H9 (cell line): ENCODE data around the gene MYT1. TPM values are rescaled to one million over a fixed set of nuclear protein-coding genes. Genes with fewer than 3 reads are reported as not detected.

Source experiments
- DNase-seq: peaks from one replicate; pipeline ENCODE4 v3.0.0-alpha.2; 2017
- H2AFZ ChIP-seq: one replicate; pipeline ENCODE4 v1.6.1; 2013; ENCODE audit warnings: mild to moderate bottlenecking, low read length, control low read depth, moderate library complexity
- H2AK5ac ChIP-seq: 2 replicates; pipeline ENCODE4 v1.6.1; 2013; ENCODE audit warnings: low read length, control low read depth, mixed read lengths; ENCODE audit not compliant: insufficient read length
- H2BK120ac ChIP-seq: one replicate; pipeline ENCODE4 v1.6.1; 2013; ENCODE audit warnings: low read depth, mild to moderate bottlenecking, low read length, control low read depth, inconsistent platforms; ENCODE audit not compliant: poor library complexity, severe bottlenecking
- H2BK12ac ChIP-seq: 2 replicates; pipeline ENCODE4 v1.6.1; 2013; ENCODE audit warnings: low read length, control low read depth, mixed read lengths, low read depth; ENCODE audit not compliant: insufficient read length
- H2BK15ac ChIP-seq: 2 replicates; pipeline ENCODE4 v1.6.1; 2013; ENCODE audit warnings: low read depth, low read length, control low read depth
- H2BK20ac ChIP-seq: one replicate; pipeline ENCODE4 v1.6.1; 2013; ENCODE audit warnings: low read depth, mild to moderate bottlenecking, low read length, control low read depth, inconsistent platforms; ENCODE audit not compliant: poor library complexity, severe bottlenecking
- H2BK5ac ChIP-seq: 2 replicates; pipeline ENCODE4 v1.6.1; 2013; ENCODE audit warnings: low read length, control low read depth, mixed read lengths; ENCODE audit not compliant: insufficient read length
- H3K14ac ChIP-seq: 2 replicates; pipeline ENCODE4 v1.6.1; 2013; ENCODE audit warnings: low read length, control low read depth; ENCODE audit not compliant: insufficient read depth
- H3K18ac ChIP-seq: 2 replicates; pipeline ENCODE4 v1.6.1; 2013; ENCODE audit warnings: low read depth, mild to moderate bottlenecking, mixed read lengths, low read length, control low read depth; ENCODE audit not compliant: insufficient read length
- H3K23ac ChIP-seq: 2 replicates; pipeline ENCODE4 v1.6.1; 2013; ENCODE audit warnings: low read length, control low read depth, mixed read lengths, low read depth; ENCODE audit not compliant: insufficient read length
- H3K23me2 ChIP-seq: 2 replicates; pipeline ENCODE4 v1.6.1; 2013; ENCODE audit warnings: low read depth, mild to moderate bottlenecking, mixed read lengths, low read length, control low read depth; ENCODE audit not compliant: insufficient read length, poor library complexity, severe bottlenecking
- H3K27ac ChIP-seq: 2 replicates; pipeline ENCODE4 v1.5.1; 2013; ENCODE audit warnings: low read length, control low read depth, mixed read lengths, low read depth; ENCODE audit not compliant: insufficient read length
- H3K27me3 ChIP-seq: 2 replicates; pipeline ENCODE4 v1.6.1; 2013; ENCODE audit warnings: low read length, control low read depth, inconsistent platforms; ENCODE audit not compliant: insufficient read depth
- H3K4ac ChIP-seq: 2 replicates; pipeline ENCODE4 v1.6.1; 2013; ENCODE audit warnings: low read depth, mild to moderate bottlenecking, control low read depth, inconsistent platforms, low read length, moderate library complexity
- H3K4me1 ChIP-seq: 2 replicates; pipeline ENCODE4 v1.6.1; 2013; ENCODE audit warnings: low read length, control low read depth, inconsistent platforms; ENCODE audit not compliant: insufficient read depth
- H3K4me2 ChIP-seq: 2 replicates; pipeline ENCODE4 v1.6.1; 2013; ENCODE audit warnings: low read length, control low read depth, mixed read lengths; ENCODE audit not compliant: insufficient read length, insufficient read depth
- H3K56ac ChIP-seq: 2 replicates; pipeline ENCODE4 v1.6.1; 2013; ENCODE audit warnings: low read depth, mild to moderate bottlenecking, mixed read lengths, low read length, control low read depth; ENCODE audit not compliant: insufficient read length
- H3K79me1 ChIP-seq: 2 replicates; pipeline ENCODE4 v1.6.1; 2013; ENCODE audit warnings: low read depth, mild to moderate bottlenecking, moderate library complexity, low read length, control low read depth, inconsistent platforms; ENCODE audit not compliant: insufficient read depth, poor library complexity, severe bottlenecking
- H3K79me2 ChIP-seq: 2 replicates; pipeline ENCODE4 v1.6.1; 2013; ENCODE audit warnings: low read length, control low read depth, inconsistent platforms; ENCODE audit not compliant: insufficient read depth
- H3K9ac ChIP-seq: 2 replicates; pipeline ENCODE4 v1.6.1; 2013; ENCODE audit warnings: low read length, control low read depth, mixed read lengths; ENCODE audit not compliant: insufficient read length; ENCODE audit errors: extremely low read depth
- H3K9me3 ChIP-seq: one replicate; pipeline ENCODE4 v1.6.1; 2013; ENCODE audit warnings: low read depth, low read length, inconsistent platforms; ENCODE audit not compliant: control insufficient read depth
- H3T11ph ChIP-seq: one replicate; pipeline ENCODE4 v1.6.1; 2013; ENCODE audit warnings: mild to moderate bottlenecking, low read length, control low read depth, inconsistent platforms
- H4K20me1 ChIP-seq: one replicate; pipeline ENCODE4 v1.6.1; 2013; ENCODE audit not compliant: control insufficient read depth, insufficient read length, insufficient read depth
- H4K5ac ChIP-seq: 2 replicates; pipeline ENCODE4 v1.6.1; 2013; ENCODE audit warnings: low read depth, mild to moderate bottlenecking, mixed read lengths, low read length, control low read depth; ENCODE audit not compliant: insufficient read length
- H4K8ac ChIP-seq: replicated peaks from 2 replicates; pipeline ENCODE4 v1.6.1; 2013; ENCODE audit warnings: low read length, control low read depth, mixed read lengths, low read depth; ENCODE audit not compliant: insufficient read length
- H4K91ac ChIP-seq: 2 replicates; pipeline ENCODE4 v1.6.1; 2013; ENCODE audit warnings: low read depth, mild to moderate bottlenecking, moderate library complexity, mixed read lengths, low read length, control low read depth; ENCODE audit not compliant: insufficient read length
- H3K27ac Mint-ChIP-seq, 3 experiments: 2 replicates in 2 of 3; 3 replicates in 1 of 3; pipeline ENCODE4 v1.8.0; 2020 to 2021; ENCODE audit warnings: mixed read lengths in 3 of 3, mild to moderate bottlenecking in 1 of 3, moderate library complexity in 1 of 3
- H3K27me3 Mint-ChIP-seq: 2 replicates; pipeline ENCODE4 v1.8.0; 2021; ENCODE audit warnings: low read depth, mild to moderate bottlenecking, moderate library complexity, mixed read lengths
- H3K36me3 Mint-ChIP-seq, 3 experiments: 2 replicates in 2 of 3; 3 replicates in 1 of 3; pipeline ENCODE4 v1.8.0; 2020 to 2021; ENCODE audit warnings: low read depth in 3 of 3, mixed read lengths in 3 of 3; ENCODE audit not compliant: insufficient read depth in 1 of 3
- H3K4me1 Mint-ChIP-seq, 2 experiments: 2 replicates each; pipeline ENCODE4 v1.8.0; 2020; ENCODE audit warnings: mixed read lengths in 2 of 2
- H3K4me3 Mint-ChIP-seq, 2 experiments: 2 replicates in 1 of 2; 3 replicates in 1 of 2; pipeline ENCODE4 v1.8.0; 2020 to 2021; ENCODE audit warnings: mild to moderate bottlenecking in 2 of 2, mixed read lengths in 2 of 2, moderate library complexity in 1 of 2
- H3K9me3 Mint-ChIP-seq, 2 experiments: 2 replicates in 1 of 2; 3 replicates in 1 of 2; pipeline ENCODE4 v1.8.0; 2020; ENCODE audit warnings: mild to moderate bottlenecking in 2 of 2, mixed read lengths in 2 of 2, moderate library complexity in 1 of 2
- CTCF ChIP-seq: fragments of 200-600 bp; sonication (generic); conservative IDR thresholded peaks from 3 replicates; pipeline ENCODE4 v1.8.0; 2021; ENCODE audit warnings: antibody characterized with exemption, mild to moderate bottlenecking
- WGBS: extraction: QIAGEN DNeasy Blood & Tissue Kit; methylation state at CpG from one replicate; pipeline ENCODE4 v1.1.7; 2013; ENCODE audit warnings: missing lambda C conversion rate, low lambda C conversion rate, mixed read lengths; ENCODE audit not compliant: insufficient read length; ENCODE audit errors: extremely low coverage; 5-methylcytosine and 5-hydroxymethylcytosine counted together
- total RNA-seq: library from RNA; stranded (reverse); gene quantifications from 2 replicates; pipeline ENCODE4 v1.2.1, GENCODE V29; 2021

Gene MYT1
- total RNA-seq, 1 experiment from 2014 or later: 0.79 TPM

- Histone ChIP-seq H3K9me3 (no peaks in the 10 kb centered on the region), H3K79me2 (no peaks in the 10 kb centered on the region), H3K56ac (no peak overlapping the region), H2BK12ac (no peak overlapping the region), H2BK20ac (no peak overlapping the region), H2BK120ac (no peak overlapping the region), H3K23ac (no peak overlapping the region), H3K27me3 (no peaks in the 10 kb centered on the region), H3K79me1 (no peaks in the 10 kb centered on the region), H3K14ac (no peak overlapping the region), H3T11ph (no peak overlapping the region), H3K27ac (no peak overlapping the region), H3K4ac (no peak overlapping the region), H2AK5ac (no peak overlapping the region), H3K4me2 (no peak overlapping the region), H4K8ac (no peak overlapping the region), H3K9ac (no peak overlapping the region), H4K91ac (no peak overlapping the region), H2AFZ (no peak overlapping the region), H3K23me2 (no peaks in the 10 kb centered on the region), H2BK5ac (no peak overlapping the region), H4K5ac (no peak overlapping the region), H3K4me1 (peaks cover 3% of the 10 kb centered on the region; the same call in 1 of the 2 replicates), H3K18ac (no peak overlapping the region), H2BK15ac (no peak overlapping the region), H4K20me1 (no peaks in the 10 kb centered on the region)
- H3K9me3 Mint-ChIP-seq: no peaks in the 10 kb centered on the region
- no CpG with 5 or more reads among the region's 14 CpGs for WGBS
- no peak for DNase-seq
- peaks cover 0 to 1% (median 0%) of the 10 kb centered on the region in 3 experiments; a peak in 1 of 7 replicates for H3K36me3 Mint-ChIP-seq
- H3K4me1 Mint-ChIP-seq: peaks cover 12 to 21% of the 10 kb centered on the region in 2 experiments
- TF ChIP-seq CTCF: no peak
- peak overlapping the region in 1 of 3 experiments; percentile 65; a peak in 2 of 7 replicates for H3K27ac Mint-ChIP-seq
- H3K27me3 Mint-ChIP-seq: peaks cover 5% of the 10 kb centered on the region
- no peak overlapping the region for H3K4me3 Mint-ChIP-seq
Measured at GRCh38 chr20:64225828-64226598, 61.8 kb downstream of the MYT1 start.
